LHCN-M2 (cell line): ENCODE data around the gene CDT1. TPM values are rescaled to one million over a fixed set of nuclear protein-coding genes. Genes with fewer than 3 reads are reported as not detected.
"Not testable (repeated sequence)": the region's sequence is repeated elsewhere in the genome, so short reads cannot be mapped to it uniquely, and the experiment has no call there.

Source experiments
- DNase-seq: peaks from one replicate; pipeline ENCODE4 v3.0.0-alpha.2; 2012; ENCODE audit warnings: low read depth
- total RNA-seq: library from RNA; depleted of rRNA; stranded (reverse); fragments of >200 nt; gene quantifications from 2 replicates; pipeline ENCODE4 v1.2.3, GENCODE V29; 2014

The CDT1 gene
- total RNA-seq, 1 experiment from 2014 or later = 53.4 TPM

GRCh38 chr16:88816736-88817535 is 13.3 kb downstream of the CDT1 start:
- DNase-seq = no peak

GRCh38 chr16:88817785-88818574 is 14.4 kb downstream of the CDT1 start:
- no peak for DNase-seq

DNA sequence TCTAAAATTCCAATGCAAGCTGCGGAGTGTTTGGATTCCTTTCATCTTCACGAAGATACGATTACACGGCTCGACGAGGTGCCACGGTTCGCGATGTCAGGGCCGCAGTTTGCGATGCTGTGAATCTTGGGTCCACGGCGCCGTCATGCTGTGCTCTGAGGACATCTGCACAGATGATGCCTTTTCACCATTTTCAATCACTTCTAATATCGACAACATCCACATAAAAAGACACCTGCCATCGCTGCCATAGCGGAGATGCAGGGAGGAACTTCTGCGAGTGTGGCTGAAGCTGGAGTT is 14.9 kb downstream of the CDT1 start:
- no peak for DNase-seq

DNA sequence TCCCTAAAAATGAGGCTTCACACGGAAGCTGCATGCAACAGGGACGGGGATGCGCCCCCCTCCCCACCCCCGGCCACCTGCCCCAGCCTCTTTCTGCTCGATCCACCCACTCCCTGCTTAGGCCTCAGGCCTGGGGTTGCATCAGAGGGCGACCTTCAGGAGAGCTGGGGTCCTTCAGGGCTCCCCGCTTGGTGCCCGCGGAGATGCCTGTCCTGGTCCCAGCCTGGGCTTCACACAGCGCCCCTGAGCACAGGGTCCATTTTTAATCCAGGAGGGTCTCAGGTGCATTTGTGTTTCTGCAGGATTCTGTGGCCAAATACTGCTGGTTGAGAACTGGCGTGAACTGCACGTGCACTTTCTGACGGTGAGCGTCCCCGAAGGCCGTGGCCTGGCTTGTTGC is 15.5 kb downstream of the CDT1 start:
- DNase-seq = no peak

GRCh38 chr16:88820385-88821025 is 16.9 kb downstream of the CDT1 start:
- no peak for DNase-seq

GRCh38 chr16:88821168-88821850 is 17.7 kb downstream of the CDT1 start:
- no peak for DNase-seq

GRCh38 chr16:88822281-88823040 is 18.9 kb downstream of the CDT1 start:
- no peak for DNase-seq

- not testable (repeated sequence) for DNase-seq
Observed at GRCh38 chr16:88823646-88824045, 20.1 kb downstream of the CDT1 start.

GRCh38 chr16:88824256-88825077 is 20.9 kb downstream of the CDT1 start:
- DNase-seq = no peak

- DNase-seq = no peak
Observed at GRCh38 chr16:88825146-88825545, 21.6 kb downstream of the CDT1 start.

- no peak for DNase-seq
Observed at GRCh38 chr16:88826070-88826840, 22.7 kb downstream of the CDT1 start.

DNA sequence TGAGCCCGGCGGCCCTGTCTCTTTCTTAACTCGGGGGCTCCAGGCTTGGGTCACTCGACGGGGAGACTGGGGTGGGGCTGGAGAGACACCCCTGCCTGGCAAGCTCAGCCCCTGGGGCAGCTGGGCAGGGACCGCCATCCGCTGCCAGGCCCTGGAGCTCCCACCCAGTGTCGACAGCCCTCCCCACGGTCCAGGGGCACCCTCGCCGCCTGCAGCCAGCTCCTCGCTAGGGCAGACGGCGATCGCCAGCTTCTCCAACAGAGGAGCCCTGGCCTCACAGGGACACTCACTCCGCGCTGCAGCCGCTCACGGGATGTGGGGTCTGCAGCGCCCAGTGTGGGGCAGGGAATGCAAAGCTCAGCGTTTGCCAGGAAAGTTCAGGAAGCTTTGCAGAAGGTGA is 24.1 kb downstream of the CDT1 start:
- DNase-seq = no peak

DNA sequence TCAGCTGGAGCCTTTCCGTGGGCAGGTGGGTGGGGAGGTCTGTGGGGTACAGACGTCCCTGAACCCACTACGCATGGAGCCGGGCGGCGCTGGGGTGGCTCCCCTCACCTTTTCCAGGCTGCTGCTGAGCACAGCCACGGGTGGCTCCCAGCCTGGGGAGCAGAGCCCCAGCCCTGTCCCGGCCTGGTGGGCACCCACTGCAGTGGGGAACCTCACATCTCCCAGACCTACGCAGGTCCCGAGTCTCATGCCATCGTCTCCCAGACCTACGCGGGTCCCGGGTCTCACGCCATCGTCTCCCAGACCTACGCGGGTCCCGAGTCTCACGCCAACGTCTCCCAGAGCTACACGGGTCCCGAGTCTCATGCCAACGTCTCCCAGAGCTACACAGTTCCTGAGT is 25.1 kb downstream of the CDT1 start:
- no peak for DNase-seq

DNA sequence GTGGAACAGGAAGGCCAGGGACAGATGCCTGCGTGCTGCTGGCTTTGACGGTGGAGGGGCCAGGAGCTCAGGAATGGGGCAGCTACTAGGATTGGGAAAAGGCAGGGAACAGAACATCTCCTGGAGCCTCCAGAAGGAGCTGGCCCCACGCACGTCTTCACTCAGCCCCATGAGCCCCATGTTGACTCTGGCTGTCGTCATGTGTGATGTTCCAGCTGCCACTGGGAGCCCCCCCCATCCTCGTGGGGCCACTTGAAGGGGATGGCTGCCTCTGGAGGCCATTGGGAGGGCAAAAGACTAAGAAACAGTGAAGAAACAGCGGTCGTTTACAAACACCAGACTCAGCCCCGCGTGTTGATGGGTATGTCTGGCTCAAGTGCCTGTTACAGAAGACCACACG is 26.7 kb downstream of the CDT1 start:
- no peak for DNase-seq

- DNase-seq = no peak
Observed at GRCh38 chr16:88830783-88831182, 27.2 kb downstream of the CDT1 start.

DNA sequence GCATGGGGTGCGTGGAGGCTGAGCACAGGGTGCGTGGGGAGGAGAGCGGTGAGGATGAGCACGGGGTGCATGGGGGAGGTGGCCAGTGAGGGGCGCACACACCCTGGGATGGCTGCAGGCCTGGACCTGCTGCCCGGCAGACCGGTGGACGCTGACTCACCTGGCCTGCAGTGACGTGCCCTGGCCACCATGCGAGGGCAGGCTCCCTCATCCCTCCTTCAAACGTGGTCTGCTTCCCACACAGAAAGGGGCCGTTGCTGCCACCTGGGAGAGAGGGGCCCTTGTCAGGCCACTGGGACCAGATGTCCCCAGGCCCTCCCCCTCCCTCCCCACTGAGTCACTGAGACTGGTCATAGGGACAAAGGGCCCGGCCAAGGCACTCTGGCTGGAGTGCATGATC is 28.2 kb downstream of the CDT1 start:
- DNase-seq = no peak

GRCh38 chr16:88833086-88833485 is 29.5 kb downstream of the CDT1 start:
- no peak for DNase-seq

DNA sequence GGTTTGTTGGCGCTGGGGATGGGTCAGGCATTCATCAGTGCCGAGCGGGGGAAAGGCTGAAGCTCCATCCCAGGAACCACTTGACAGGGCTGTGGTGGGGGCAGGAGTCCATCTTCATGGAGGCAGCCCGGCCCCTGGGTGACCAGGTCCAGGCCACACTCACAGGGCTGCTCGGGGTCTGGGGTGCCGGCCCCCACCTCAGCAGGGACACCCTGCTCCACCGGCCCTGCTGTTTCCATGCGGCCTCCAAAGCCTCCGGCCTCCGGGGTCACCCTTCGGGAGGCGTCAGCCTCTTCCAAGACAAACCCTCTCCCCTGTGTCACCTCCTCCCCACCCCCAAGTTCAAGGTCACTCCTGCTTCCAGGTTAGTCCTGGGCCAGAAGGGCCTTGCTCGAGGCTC is 31.1 kb downstream of the CDT1 start:
- DNase-seq = no peak

GRCh38 chr16:88835383-88835782 is 31.8 kb downstream of the CDT1 start:
- DNase-seq = no peak

DNA sequence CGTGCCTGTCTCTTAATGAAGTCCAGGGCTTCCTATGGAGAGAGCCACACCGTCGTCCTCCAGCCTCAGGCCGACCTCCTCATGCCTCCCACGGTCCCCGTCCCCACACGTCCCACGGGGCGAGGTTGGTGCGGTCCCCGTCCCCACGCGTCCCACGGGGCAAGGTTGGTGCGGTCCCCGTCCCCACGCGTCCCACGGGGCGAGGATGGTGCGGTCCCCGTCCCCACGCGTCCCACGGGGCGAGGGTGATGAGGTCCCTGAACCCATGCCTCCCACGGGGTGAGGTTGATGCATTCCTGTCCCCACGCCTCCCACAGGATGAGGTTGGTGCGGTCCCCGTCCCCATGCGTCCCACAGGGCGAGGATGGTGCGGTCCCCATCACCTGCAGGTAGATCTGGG is 32.2 kb downstream of the CDT1 start:
- DNase-seq = no peak
